ENCODE measurements around the gene SUMF2. TPM values are rescaled to one million over a fixed set of nuclear protein-coding genes. Genes with fewer than 3 reads are reported as not detected.

Gene SUMF2
- total and polyA plus RNA-seq, 2 of the 4 experiments (the other 2 are of a cell fraction) = 86.2 to 97.3 TPM

GRCh38 chr7:56127241-56127975 is 63.3 kb downstream of the SUMF2 start:
- Histone ChIP-seq H3K23ac (ENCODE audit: low read depth, low read length) (no peak overlapping the region), H3K14ac (replicated peaks; ENCODE audit: low read depth, low read length) (no peak overlapping the region), H2BK120ac (ENCODE audit: low read depth, low read length) (no peak overlapping the region), H3K9me3 (ENCODE audit: control insufficient read depth, insufficient read depth, low read length) (no peaks in the 10 kb centered on the region), H3K79me1 (ENCODE audit: low read depth in 1 of 2, low read length in 2 of 2) (no peaks in the 10 kb centered on the region), H4K20me1 (ENCODE audit: insufficient read depth, low read length) (no peaks in the 10 kb centered on the region), H3K4me2 (ENCODE audit: low read depth, low read length) (no peak overlapping the region), H3K9me1 (ENCODE audit: insufficient read depth, low read length) (no peaks in the 10 kb centered on the region), H2AFZ (replicated peaks; ENCODE audit: low read length, poor library complexity) (no peak overlapping the region), H3K36me3 (ENCODE audit: control insufficient read depth, insufficient read depth, low read length) (no peaks in the 10 kb centered on the region), H4K8ac (ENCODE audit: low read depth in 2 of 2, low read length in 2 of 2) (no peak overlapping the region), H3K27ac (ENCODE audit: insufficient read depth, low read length) (no peak overlapping the region), H3K9ac (ENCODE audit: low read depth, low read length) (no peak overlapping the region), H3K4ac (ENCODE audit: low read depth, low read length) (no peak overlapping the region), H2BK5ac (ENCODE audit: low read depth, low read length, poor library complexity, severe bottlenecking) (no peak overlapping the region), H4K91ac (ENCODE audit: insufficient read depth, low read depth, low read length) (no peak overlapping the region), H3K4me3 (ENCODE audit: insufficient read depth, low read depth, low read length) (no peak overlapping the region), H2AK5ac (ENCODE audit: low read depth, low read length) (no peak overlapping the region), H3K27me3 (ENCODE audit: control insufficient read depth, insufficient read depth, low read length) (no peaks in the 10 kb centered on the region), H4K5ac (ENCODE audit: low read depth, low read length) (no peak overlapping the region), H3K56ac (ENCODE audit: extremely low read depth, insufficient read depth, low read length) (no peak overlapping the region), H2BK20ac (ENCODE audit: low read depth, low read length) (no peak overlapping the region), H2AK9ac (replicated peaks; ENCODE audit: low read depth, low read length, poor library complexity) (no peak overlapping the region), H3K4me1 (ENCODE audit: control insufficient read depth, insufficient read depth, low read length) (no peaks in the 10 kb centered on the region), H2BK15ac (ENCODE audit: low read depth, low read length) (no peak overlapping the region), H3K18ac (ENCODE audit: low read depth, low read length) (no peak overlapping the region)
- ATAC-seq (ENCODE audit: low read depth) (no peak), DNase-seq (no peak)
- ChIA-PET POLR2A (ENCODE audit: unreplicated experiment) (no interaction called here), CTCF (no interaction called here)
- in situ Hi-C loops (cut with MboI; ENCODE audit: low sequenced_read_pairs) = no loop called here
- no TSS peak for BruUV-seq (replicated peaks)
- dilution Hi-C loops (cut with HindIII; ENCODE audit: low sequenced_read_pairs, unreplicated experiment) = no loop called here
- intact Hi-C loops (cut with micrococcal nuclease) = no loop called here
- no CpG with 5 or more reads among the region's 7 CpGs for WGBS, 2 experiments (ENCODE audit: extremely low coverage in 2 of 2, insufficient read length in 1 of 2)
- TF ChIP-seq MXI1 (IDR thresholded peaks at IDR 0.05; ENCODE audit: borderline replicate concordance, low read depth, low read length) (no peak), RCOR1 (IDR thresholded peaks at IDR 0.05; ENCODE audit: insufficient replicate concordance, low read length) (no peak), ELK1 (IDR thresholded peaks at IDR 0.05; ENCODE audit: borderline replicate concordance, low read depth, low read length) (no peak), MAFK (IDR thresholded peaks at IDR 0.05; ENCODE audit: low read depth, low read length) (no peak), RFX5 (IDR thresholded peaks at IDR 0.05; ENCODE audit: low read depth, low read length) (no peak), FOS (IDR thresholded peaks at IDR 0.05; ENCODE audit: low read depth, low read length) (no peak), CTCF (conservative IDR thresholded peaks at IDR 0.05; ENCODE audit: low read depth, low read length) (no peak)
